GM10847 (cell line): ENCODE results near the gene MCRIP1.

Source experiments
- POLR2A ChIP-seq: IDR thresholded peaks from 2 replicates; pipeline ENCODE4 v1.6.1; 2011; ENCODE audit not compliant: insufficient read length; ENCODE audit errors: extremely low read depth

Gene MCRIP1

GRCh38 chr17:81833160-81833920, at the start of gene MCRIP1:
Gene MCRIP1 (minus strand): TSS chr17:81833291. CDS start chr17:81824506, 8,785 bp downstream.
- TF ChIP-seq POLR2A, result peak; percentile 90

- no peak for TF ChIP-seq POLR2A
These were observed 46.0 kb upstream of the MCRIP1 start for GRCh38 chr17:81879121-81879520.

DNA sequence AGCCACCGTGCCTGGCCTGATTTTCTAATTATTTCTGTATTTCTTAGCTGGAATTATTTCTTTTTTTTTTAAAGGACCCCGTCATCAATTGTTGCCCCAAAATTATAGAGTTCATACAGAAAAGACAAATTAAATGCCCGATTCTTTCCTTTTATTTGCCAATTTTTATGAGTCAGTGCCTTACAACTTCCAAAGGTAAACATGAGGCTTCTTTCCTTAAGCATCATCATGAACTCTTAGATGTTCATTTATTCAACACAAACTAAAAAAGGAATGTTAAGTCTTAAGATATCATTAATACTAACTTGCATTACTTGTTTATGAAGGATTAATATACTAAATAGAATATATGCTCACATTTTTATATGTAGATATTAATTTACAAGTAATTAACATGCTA, 45.2 kb upstream of the MCRIP1 start:
- TF ChIP-seq POLR2A, result no peak

- TF ChIP-seq POLR2A, result no peak
These were observed 44.5 kb upstream of the MCRIP1 start for GRCh38 chr17:81877569-81877968.

DNA sequence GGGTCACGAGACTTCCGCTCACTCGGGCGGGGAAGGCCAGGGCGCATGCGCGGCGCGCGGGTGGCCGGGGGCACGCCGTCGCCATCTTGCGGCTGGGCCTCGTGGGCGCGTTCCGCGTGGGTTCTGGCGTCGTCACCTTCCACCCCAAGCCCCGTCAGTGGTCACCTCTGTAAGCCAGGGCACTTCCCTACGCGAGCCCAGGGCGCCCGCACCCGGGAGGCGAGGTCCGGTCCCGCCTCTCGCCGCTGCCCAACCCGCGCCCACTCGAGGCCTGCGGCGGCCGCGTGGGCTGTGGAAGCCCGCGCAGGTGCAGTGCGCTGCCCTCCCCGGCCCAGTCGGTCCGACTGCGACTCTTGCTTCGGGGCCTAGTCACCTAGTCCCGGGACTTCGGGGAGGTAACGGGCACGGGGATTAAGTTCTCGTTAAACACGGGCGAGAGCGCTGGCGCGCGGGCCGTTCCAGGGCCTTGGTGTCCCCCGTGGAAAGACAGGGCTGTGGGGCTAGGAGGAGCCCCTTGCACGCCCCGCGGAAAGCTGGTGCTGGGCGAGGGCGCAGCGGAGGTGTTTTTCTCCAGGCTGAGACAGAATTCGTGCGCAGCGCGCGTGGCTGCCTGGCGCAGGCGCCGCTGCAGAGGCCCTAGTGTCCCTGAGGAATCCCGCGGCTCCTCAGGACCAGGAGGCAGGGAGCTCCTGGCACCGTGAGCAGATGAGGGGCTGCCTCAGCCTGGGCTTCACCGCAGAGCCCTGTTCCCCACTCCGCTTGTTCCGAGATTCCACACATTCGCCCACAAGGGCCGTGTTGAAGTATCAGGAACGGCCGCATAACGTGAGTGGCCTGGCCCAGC, 38.5 kb upstream of the MCRIP1 start:
- peak; percentile 87 for TF ChIP-seq POLR2A

GRCh38 chr17:81870981-81871386, 37.9 kb upstream of the MCRIP1 start, which contains the start of gene ARHGDIA:
Gene ARHGDIA (minus strand): TSS chr17:81871337. CDS start chr17:81869930, 1,407 bp downstream.
- TF ChIP-seq POLR2A, result no peak

- no peak for TF ChIP-seq POLR2A
These were observed 37.3 kb upstream of the MCRIP1 start for GRCh38 chr17:81870131-81870980.

DNA sequence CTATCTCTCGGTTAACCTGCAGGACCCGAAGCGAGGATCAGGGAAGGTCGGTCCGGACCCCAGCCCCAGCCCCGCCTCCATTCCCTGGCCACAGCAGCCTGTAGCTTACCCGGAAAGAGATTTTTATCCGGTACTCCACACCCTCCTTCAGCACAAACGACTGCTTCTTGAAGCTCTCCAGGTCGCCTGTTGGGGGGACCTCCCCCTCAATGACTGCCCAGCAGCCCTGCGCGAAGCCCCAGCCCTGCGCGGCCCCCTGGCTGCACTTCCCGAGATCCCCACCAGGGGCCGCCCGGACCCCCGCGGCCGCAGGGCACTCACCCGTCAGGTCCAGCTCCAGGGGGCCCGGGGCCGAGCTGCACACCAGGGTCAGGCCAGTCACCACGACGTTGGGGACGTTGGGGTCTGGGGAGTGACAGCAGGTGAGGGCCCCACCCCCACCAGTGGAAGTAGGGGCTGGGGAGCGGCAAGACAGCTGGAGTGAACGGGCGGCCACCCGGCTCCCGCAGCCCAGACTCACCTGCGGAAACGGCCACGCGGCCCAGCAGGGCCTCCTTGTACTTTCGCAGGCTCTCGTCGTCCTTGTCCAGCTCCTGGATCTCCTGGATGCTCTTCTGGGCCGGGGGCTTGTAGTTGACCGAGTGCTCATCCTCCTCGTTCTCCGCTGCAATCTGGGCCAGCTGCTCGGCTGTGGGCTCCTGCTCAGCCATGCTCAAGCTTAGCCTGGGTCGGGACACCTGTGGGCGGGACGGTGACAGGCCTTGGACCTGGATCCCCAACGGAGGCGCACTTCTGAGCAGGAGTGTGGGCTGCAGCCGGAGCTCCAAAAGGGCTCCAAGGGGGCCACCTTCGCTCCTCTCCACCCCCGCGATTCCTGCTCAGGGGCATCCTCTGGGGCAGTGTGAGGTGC, 36.4 kb upstream of the MCRIP1 start:
- TF ChIP-seq POLR2A, result peak; percentile 23

- no peak for TF ChIP-seq POLR2A
These were observed 35.7 kb upstream of the MCRIP1 start for GRCh38 chr17:81868674-81869220.

- TF ChIP-seq POLR2A, result peak; percentile 31
These were observed 35.0 kb upstream of the MCRIP1 start for GRCh38 chr17:81867991-81868673.

GRCh38 chr17:81867170-81867990, 34.3 kb upstream of the MCRIP1 start:
- TF ChIP-seq POLR2A, result peak; percentile 24

GRCh38 chr17:81866440-81867169, 33.5 kb upstream of the MCRIP1 start:
- TF ChIP-seq POLR2A, result peak; percentile 55
